ENCODE data around the gene GNG12. TPM values are rescaled to one million over a fixed set of nuclear protein-coding genes. Genes with fewer than 3 reads are reported as not detected.
"Not testable (repeated sequence)": the region's sequence is repeated elsewhere in the genome, so short reads cannot be mapped to it uniquely, and the experiment has no call there.

Gene GNG12
- total and polyA plus RNA-seq, 2 donors (not counting 1 experiment from before 2014, with no cell fraction given) = not detected

- no peak overlapping the region for H3K27ac ChIP-seq (ENCODE audit: low read length in 2 of 2)
- H4K20me1 ChIP-seq (ENCODE audit: control insufficient read depth, insufficient read depth, low read length, poor library complexity, severe bottlenecking) = no peaks in the 10 kb centered on the region
- H3K79me2 ChIP-seq (ENCODE audit: control insufficient read depth, insufficient read depth, low read length) = no peaks in the 10 kb centered on the region
- peaks cover 33% of the 10 kb centered on the region for H3K27me3 Mint-ChIP-seq
- intact Hi-C loops (cut with micrococcal nuclease) = no loop called here
- H3K9me3 Mint-ChIP-seq (ENCODE audit: insufficient read depth) = no peaks in the 10 kb centered on the region
- DNase-seq (no peak), ATAC-seq (ENCODE audit: low read depth) (no peak)
- no peaks in the 10 kb centered on the region for H3K9me3 ChIP-seq (ENCODE audit: control extremely low read depth in 1 of 3, control insufficient read depth in 2 of 3, insufficient read depth in 1 of 3, low read length in 2 of 3)
- 50% methylated on average over 1 of the region's 1 CpG for WGBS (ENCODE audit: insufficient coverage)
- H3K36me3 ChIP-seq (replicated peaks in 1 of 2; ENCODE audit: control extremely low read depth in 1 of 2, control insufficient read depth in 1 of 2, extremely low read depth in 1 of 2, insufficient read depth in 2 of 2, low read length in 1 of 2) = no peaks in the 10 kb centered on the region
- ChIA-PET CTCF (no interaction called here), POLR2A (no interaction called here)
- H3K27me3 ChIP-seq (replicated peaks in 1 of 4; ENCODE audit: control extremely low read depth in 1 of 4, control insufficient read depth in 3 of 4, insufficient read depth in 4 of 4, low read length in 3 of 4) = peaks cover 0 to 9% (median 2%) of the 10 kb centered on the region in 4 experiments
- no peak overlapping the region for H3K4me3 Mint-ChIP-seq
- no peak overlapping the region for H3K4me2 ChIP-seq (replicated peaks; ENCODE audit: low read depth, low read length, poor library complexity, severe bottlenecking)
- H3K4me1 ChIP-seq (ENCODE audit: control insufficient read depth in 2 of 2, insufficient read depth in 2 of 2, low read length in 2 of 2) = no peaks in the 10 kb centered on the region
- H3K9ac ChIP-seq (ENCODE audit: low read length) = no peak overlapping the region
- no peaks in the 10 kb centered on the region for H3K4me1 Mint-ChIP-seq
- TF ChIP-seq CTCF (IDR thresholded peaks at IDR 0.05) = no peak
- no peak for TF ChIP-seq EZH2 (IDR thresholded peaks at IDR 0.05; ENCODE audit: borderline replicate concordance, insufficient read depth, low read depth, low read length, poor library complexity, severe bottlenecking)
- no peak overlapping the region for H3K27ac Mint-ChIP-seq
- H3K4me3 ChIP-seq (ENCODE audit: control extremely low read depth in 1 of 5, extremely low read depth in 1 of 5, insufficient read depth in 1 of 5, low read depth in 2 of 5, low read length in 4 of 5) = no peak overlapping the region
- H2AFZ ChIP-seq (ENCODE audit: insufficient read depth, low read depth, low read length, poor library complexity, severe bottlenecking) = no peak overlapping the region
Measured at GRCh38 chr1:67668660-67669059, 164.6 kb downstream of the GNG12 start.

GRCh38 chr1:67666636-67667035 lies 166.6 kb downstream of the GNG12 start:
- Histone ChIP-seq H3K79me2 (ENCODE audit: control insufficient read depth, insufficient read depth, low read length) (no peaks in the 10 kb centered on the region), H3K4me3 (ENCODE audit: control extremely low read depth in 1 of 5, extremely low read depth in 1 of 5, insufficient read depth in 1 of 5, low read depth in 2 of 5, low read length in 4 of 5) (no peak overlapping the region)

GRCh38 chr1:67665307-67665706 lies 168.0 kb downstream of the GNG12 start:
- H2AFZ ChIP-seq (ENCODE audit: insufficient read depth, low read depth, low read length, poor library complexity, severe bottlenecking); H3K9ac ChIP-seq (ENCODE audit: low read length); H3K27me3 ChIP-seq (replicated peaks in 1 of 4; ENCODE audit: control extremely low read depth in 1 of 4, control insufficient read depth in 3 of 4, insufficient read depth in 4 of 4, low read length in 3 of 4); H3K4me1 ChIP-seq (ENCODE audit: control insufficient read depth in 2 of 2, insufficient read depth in 2 of 2, low read length in 2 of 2); H3K4me3 Mint-ChIP-seq; H3K9me3 ChIP-seq (ENCODE audit: control extremely low read depth in 1 of 3, control insufficient read depth in 2 of 3, insufficient read depth in 1 of 3, low read length in 2 of 3); CTCF ChIA-PET; DNase-seq; H3K27ac Mint-ChIP-seq; H3K4me3 ChIP-seq (ENCODE audit: control extremely low read depth in 1 of 5, extremely low read depth in 1 of 5, insufficient read depth in 1 of 5, low read depth in 2 of 5, low read length in 4 of 5); intact Hi-C loops (cut with micrococcal nuclease); H3K27ac ChIP-seq (ENCODE audit: low read length in 2 of 2); ATAC-seq (ENCODE audit: low read depth); H3K4me1 Mint-ChIP-seq; H3K79me2 ChIP-seq (ENCODE audit: control insufficient read depth, insufficient read depth, low read length); H3K9me3 Mint-ChIP-seq (ENCODE audit: insufficient read depth); POLR2A ChIA-PET; H4K20me1 ChIP-seq (ENCODE audit: control insufficient read depth, insufficient read depth, low read length, poor library complexity, severe bottlenecking); H3K36me3 ChIP-seq (replicated peaks in 1 of 2; ENCODE audit: control extremely low read depth in 1 of 2, control insufficient read depth in 1 of 2, extremely low read depth in 1 of 2, insufficient read depth in 2 of 2, low read length in 1 of 2); H3K4me2 ChIP-seq (replicated peaks; ENCODE audit: low read depth, low read length, poor library complexity, severe bottlenecking): not testable (repeated sequence)
- H3K27me3 Mint-ChIP-seq = peaks cover 32% of the 10 kb centered on the region

More at GRCh38 chr1:67666636-67667035, 166.6 kb downstream of the GNG12 start:
- 97% methylated on average over 3 of the region's 5 CpGs for WGBS (ENCODE audit: insufficient coverage)
- Mint-ChIP-seq H3K4me1 (no peaks in the 10 kb centered on the region), H3K27me3 (peaks cover 31% of the 10 kb centered on the region), H3K4me3 (no peak overlapping the region), H3K27ac (no peak overlapping the region), H3K9me3 (ENCODE audit: insufficient read depth) (no peaks in the 10 kb centered on the region)
- peaks cover 0 to 9% (median 1%) of the 10 kb centered on the region in 4 experiments for H3K27me3 ChIP-seq (replicated peaks in 1 of 4; ENCODE audit: control extremely low read depth in 1 of 4, control insufficient read depth in 3 of 4, insufficient read depth in 4 of 4, low read length in 3 of 4)
- no peaks in the 10 kb centered on the region for H3K9me3 ChIP-seq (ENCODE audit: control extremely low read depth in 1 of 3, control insufficient read depth in 2 of 3, insufficient read depth in 1 of 3, low read length in 2 of 3)
- ATAC-seq (ENCODE audit: low read depth) = no peak
- H4K20me1 ChIP-seq (ENCODE audit: control insufficient read depth, insufficient read depth, low read length, poor library complexity, severe bottlenecking) = no peaks in the 10 kb centered on the region
- TF ChIP-seq EZH2 (IDR thresholded peaks at IDR 0.05; ENCODE audit: borderline replicate concordance, insufficient read depth, low read depth, low read length, poor library complexity, severe bottlenecking) = no peak
- no peak for TF ChIP-seq CTCF (IDR thresholded peaks at IDR 0.05)
- H3K9ac ChIP-seq (ENCODE audit: low read length) = no peak overlapping the region
- H3K4me2 ChIP-seq (replicated peaks; ENCODE audit: low read depth, low read length, poor library complexity, severe bottlenecking) = no peak overlapping the region
- CTCF ChIA-PET = no interaction called here
- no peak overlapping the region for H3K27ac ChIP-seq (ENCODE audit: low read length in 2 of 2)
- intact Hi-C loops (cut with micrococcal nuclease) = no loop called here
- no peak overlapping the region for H2AFZ ChIP-seq (ENCODE audit: insufficient read depth, low read depth, low read length, poor library complexity, severe bottlenecking)
- no peaks in the 10 kb centered on the region for H3K4me1 ChIP-seq (ENCODE audit: control insufficient read depth in 2 of 2, insufficient read depth in 2 of 2, low read length in 2 of 2)
- POLR2A ChIA-PET = no interaction called here
- no peaks in the 10 kb centered on the region for H3K36me3 ChIP-seq (replicated peaks in 1 of 2; ENCODE audit: control extremely low read depth in 1 of 2, control insufficient read depth in 1 of 2, extremely low read depth in 1 of 2, insufficient read depth in 2 of 2, low read length in 1 of 2)
- no peak for DNase-seq
